Kidney capillary endothelial cell (primary cell): Measurements from ENCODE around the gene DGAT2L6.

Source experiments
- DNase-seq: peaks from one replicate; pipeline ENCODE4 v3.0.0-alpha.2; 2018; ENCODE audit warnings: low spot score

The DGAT2L6 gene

GRCh38 chrX:70176938-70177533 lies at the start of gene DGAT2L6:
Gene DGAT2L6 (plus strand): TSS chrX:70177483. CDS start chrX:70177583, 100 bp downstream.
- DNase-seq = no peak

- DNase-seq = no peak
Measured at GRCh38 chrX:70128071-70128470, 49.2 kb upstream of the DGAT2L6 start.

GRCh38 chrX:70129816-70130215 lies 47.5 kb upstream of the DGAT2L6 start:
- no peak for DNase-seq

GRCh38 chrX:70132224-70132623 lies 45.1 kb upstream of the DGAT2L6 start:
- DNase-seq = no peak

GRCh38 chrX:70132877-70133302 lies 44.4 kb upstream of the DGAT2L6 start:
- no peak for DNase-seq

- peak; percentile 77 for DNase-seq
Measured at GRCh38 chrX:70133303-70134115, 43.8 kb upstream of the DGAT2L6 start, which contains the start of gene IGBP1. Gene IGBP1 (plus strand): TSS chrX:70133447. CDS start chrX:70133948, 501 bp downstream.

GRCh38 chrX:70134116-70134477 lies 43.2 kb upstream of the DGAT2L6 start:
- DNase-seq = no peak

- DNase-seq = no peak
Measured at GRCh38 chrX:70138622-70139021, 38.7 kb upstream of the DGAT2L6 start.

- DNase-seq = no peak
Measured at GRCh38 chrX:70139736-70140135, 37.5 kb upstream of the DGAT2L6 start.

GRCh38 chrX:70141373-70141772 lies 35.9 kb upstream of the DGAT2L6 start:
- no peak for DNase-seq

GRCh38 chrX:70166601-70167590 lies 10.4 kb upstream of the DGAT2L6 start:
- no peak for DNase-seq

- DNase-seq = peak; percentile 40
Measured at GRCh38 chrX:70168238-70169188, 8.8 kb upstream of the DGAT2L6 start.

GRCh38 chrX:70169281-70169680 lies 8.0 kb upstream of the DGAT2L6 start:
- DNase-seq = no peak

- no peak for DNase-seq
Measured at GRCh38 chrX:70171624-70172023, 5.7 kb upstream of the DGAT2L6 start.

- DNase-seq = no peak
Measured at GRCh38 chrX:70172221-70172620, 5.1 kb upstream of the DGAT2L6 start.

GRCh38 chrX:70172964-70173363 lies 4.3 kb upstream of the DGAT2L6 start:
- DNase-seq = no peak

- no peak for DNase-seq
Measured at GRCh38 chrX:70174754-70175153, 2.5 kb upstream of the DGAT2L6 start.

GRCh38 chrX:70175338-70175737 lies 1.9 kb upstream of the DGAT2L6 start:
- no peak for DNase-seq

- no peak for DNase-seq
Measured at GRCh38 chrX:70183091-70183490, 5.8 kb downstream of the DGAT2L6 start.

- no peak for DNase-seq
Measured at GRCh38 chrX:70190225-70190624, 12.9 kb downstream of the DGAT2L6 start.
